Brain pericyte (primary cell): Measurements from ENCODE around the gene TSPAN11.

Source experiments
- DNase-seq: peaks from one replicate; pipeline ENCODE4 v3.0.0-alpha.2; 2012; ENCODE audit warnings: low read depth, low spot score

Gene TSPAN11

DNA sequence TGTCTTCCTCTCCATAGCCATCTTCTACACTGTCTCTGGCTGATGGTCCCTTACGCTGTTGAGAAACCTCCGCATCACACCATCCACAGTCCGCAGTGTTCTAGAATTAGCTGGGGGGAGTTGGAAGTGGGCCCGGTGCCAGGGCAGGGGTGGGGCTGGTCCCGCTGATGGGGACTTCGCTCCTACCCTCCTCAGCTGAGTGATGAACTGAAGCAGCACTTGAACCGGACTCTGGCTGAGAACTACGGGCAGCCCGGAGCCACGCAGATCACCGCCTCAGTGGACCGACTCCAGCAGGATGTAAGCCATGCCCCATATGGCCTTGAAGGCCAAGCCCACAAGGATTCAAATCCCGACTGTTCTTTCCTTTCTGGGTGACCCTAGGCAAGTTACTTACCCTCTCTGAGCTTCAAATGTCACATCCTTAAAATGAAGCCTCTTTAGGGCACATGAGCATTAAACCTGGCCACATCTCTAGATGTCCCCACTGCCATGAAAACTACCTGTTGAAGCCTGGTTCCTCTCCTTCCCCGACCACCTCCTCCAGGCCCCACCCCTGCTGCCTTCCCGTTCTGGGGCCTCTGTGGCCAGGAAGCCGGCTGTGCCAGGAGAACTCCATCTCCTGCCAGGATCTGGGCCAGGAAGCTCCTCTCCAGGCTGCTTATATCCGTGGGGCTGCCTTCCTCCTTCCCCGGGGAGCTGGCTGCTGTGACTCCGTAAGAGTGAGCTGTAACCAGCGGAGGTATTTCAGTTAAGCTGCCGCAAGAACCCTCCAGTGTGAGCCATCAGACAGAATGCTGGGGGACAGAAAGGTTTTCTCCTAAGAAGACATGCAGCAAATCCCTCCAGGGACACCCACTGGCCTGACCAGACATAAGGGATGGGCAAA lies 53.1 kb downstream of the TSPAN11 start:
- DNase-seq: no peak

GRCh38 chr12:30980955-30981662 lies 54.6 kb downstream of the TSPAN11 start:
- DNase-seq: no peak

DNA sequence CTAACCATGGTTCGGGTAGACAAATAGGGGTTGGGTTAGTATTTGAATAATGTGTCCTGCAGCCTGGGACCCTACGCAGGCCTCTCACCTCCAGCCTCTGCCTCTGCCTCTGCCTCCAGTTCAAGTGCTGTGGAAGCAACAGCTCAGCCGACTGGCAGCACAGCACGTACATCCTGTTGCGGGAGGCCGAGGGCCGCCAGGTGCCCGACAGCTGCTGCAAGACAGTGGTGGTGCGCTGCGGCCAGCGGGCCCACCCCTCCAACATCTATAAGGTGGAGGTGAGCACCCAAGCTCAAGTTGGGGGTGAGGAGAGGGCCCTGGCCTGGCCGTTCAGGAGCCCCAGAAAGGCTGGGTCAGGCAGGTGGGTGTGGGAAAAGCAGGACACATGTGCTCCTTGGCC lies 55.9 kb downstream of the TSPAN11 start:
- DNase-seq: no peak

GRCh38 chr12:30985814-30986452 lies 59.4 kb downstream of the TSPAN11 start:
- DNase-seq: no peak

- no peak for DNase-seq
These were observed 61.5 kb downstream of the TSPAN11 start for GRCh38 chr12:30988086-30988485.

- no peak for DNase-seq
These were observed 62.2 kb downstream of the TSPAN11 start for GRCh38 chr12:30988646-30989286.

- DNase-seq: no peak
These were observed 63.2 kb downstream of the TSPAN11 start for GRCh38 chr12:30989754-30990153.

DNA sequence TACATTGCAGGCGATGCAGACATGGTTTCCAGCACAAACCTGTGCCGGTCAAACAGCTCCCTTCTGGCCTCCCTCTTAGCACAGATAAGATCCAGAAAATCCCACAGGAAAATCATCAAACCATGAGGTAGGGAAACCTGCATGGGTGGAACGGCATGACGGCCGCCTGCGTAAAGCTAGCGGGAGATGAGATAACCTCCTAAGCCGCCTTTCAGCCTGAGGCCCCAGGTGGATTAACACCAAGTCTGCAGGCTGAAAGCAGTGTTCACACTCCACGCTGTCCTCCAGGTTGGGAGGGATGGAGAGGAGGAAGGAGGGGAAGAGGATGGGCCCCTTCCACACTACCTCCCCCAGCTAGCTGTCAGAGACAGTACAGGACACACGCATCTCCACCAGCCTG lies 63.8 kb downstream of the TSPAN11 start:
- DNase-seq: no peak

DNA sequence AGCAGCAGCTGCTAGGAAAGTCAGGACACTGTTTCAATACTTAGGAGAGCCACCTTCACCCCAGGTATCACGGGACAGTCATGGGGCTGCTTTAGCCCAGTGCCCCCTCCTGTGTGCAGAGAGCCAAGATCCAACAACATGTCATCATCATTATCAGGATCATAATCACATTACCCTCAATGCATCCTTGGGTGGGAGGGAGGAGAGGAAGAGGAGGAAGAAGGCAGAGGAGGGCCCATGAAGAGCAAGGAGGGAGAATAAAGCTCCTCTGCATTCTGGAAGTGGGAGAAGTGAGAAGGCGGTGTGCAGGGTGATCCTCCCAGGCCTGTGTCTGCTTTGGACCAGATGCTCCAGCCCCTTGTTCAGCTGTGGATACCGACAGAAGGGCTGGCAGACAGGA lies 64.2 kb downstream of the TSPAN11 start:
- no peak for DNase-seq

GRCh38 chr12:30991466-30991865 lies 64.9 kb downstream of the TSPAN11 start:
- DNase-seq: no peak

GRCh38 chr12:30992381-30992780 lies 65.8 kb downstream of the TSPAN11 start:
- DNase-seq: no peak

DNA sequence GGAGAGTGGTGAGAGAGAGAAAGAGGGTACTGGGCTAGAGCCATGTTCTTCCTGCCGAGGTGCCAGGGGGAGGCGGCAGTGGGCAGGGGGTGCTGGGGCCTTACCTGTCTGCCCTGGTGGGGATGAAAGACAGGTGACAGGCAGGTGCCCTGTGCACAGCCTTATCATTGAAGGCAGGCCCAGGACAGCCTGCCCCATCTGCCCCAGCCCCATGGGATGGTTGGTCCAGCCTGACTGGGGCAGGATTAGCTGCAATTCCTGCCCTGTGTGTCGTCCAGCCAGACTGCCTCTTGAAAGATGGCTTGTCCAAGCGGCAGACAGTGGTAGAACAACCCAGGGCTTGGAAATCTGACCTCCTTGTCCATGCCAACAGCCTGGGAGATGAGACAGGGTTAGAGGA lies 67.2 kb downstream of the TSPAN11 start:
- DNase-seq: no peak

- DNase-seq: no peak
These were observed 67.7 kb downstream of the TSPAN11 start for GRCh38 chr12:30994274-30994673.

DNA sequence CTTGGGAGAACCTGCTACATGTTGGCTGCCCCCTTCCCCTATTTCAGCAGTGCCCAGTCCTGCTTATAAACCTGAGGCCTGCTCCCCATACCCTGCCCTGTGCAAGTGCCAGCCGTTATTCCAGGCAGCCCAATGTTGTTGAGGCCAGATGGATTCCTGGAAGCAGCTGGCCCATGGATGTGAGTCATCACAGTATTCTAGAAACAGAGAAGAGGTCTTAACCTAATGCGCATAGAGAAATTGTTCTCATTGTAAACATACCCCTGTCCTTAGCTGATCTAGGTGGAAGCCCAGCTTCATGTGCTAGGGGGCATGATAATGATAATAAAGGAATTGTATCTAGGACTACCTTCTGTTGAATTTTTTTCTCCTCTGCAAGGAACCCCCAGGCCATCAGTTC lies 69.7 kb downstream of the TSPAN11 start:
- peak; percentile 11 for DNase-seq

- DNase-seq: no peak
These were observed 70.2 kb downstream of the TSPAN11 start for GRCh38 chr12:30996752-30997151.

DNA sequence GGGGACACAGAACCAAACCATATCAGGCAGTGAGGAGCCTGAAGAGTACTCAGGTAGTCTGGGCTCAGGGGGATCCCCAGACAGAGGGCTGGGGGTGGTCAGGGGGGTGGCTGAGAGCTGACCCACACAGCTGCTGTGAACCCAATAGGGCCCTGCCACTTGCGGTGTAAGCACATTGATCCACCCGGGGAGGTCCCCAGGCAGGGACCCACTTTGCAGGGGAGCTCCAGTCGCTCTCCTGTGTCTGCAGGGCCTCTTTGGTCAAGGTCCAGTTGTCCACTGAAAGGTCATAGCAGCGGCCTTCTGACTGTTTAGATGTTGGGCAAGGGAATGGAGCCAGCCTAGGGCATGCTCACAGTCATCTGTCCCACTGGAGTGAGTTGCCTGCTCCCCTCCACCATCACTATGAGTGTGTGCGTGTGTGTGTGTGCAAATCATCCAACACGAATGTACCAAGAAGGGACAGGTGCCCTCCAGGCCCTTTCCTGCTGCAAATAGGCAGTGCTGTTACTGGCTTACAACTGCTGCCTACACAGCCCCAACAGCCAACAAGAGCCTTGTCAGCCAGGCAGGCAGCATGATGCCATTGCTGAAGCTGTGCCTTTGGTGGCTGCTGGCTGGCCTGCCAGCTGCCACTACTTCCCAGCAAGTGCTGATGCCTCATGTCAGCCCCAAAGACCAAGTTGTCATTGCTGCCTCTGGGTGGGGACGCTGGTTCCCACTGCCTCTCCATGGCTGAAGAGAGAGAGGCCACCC lies 71.3 kb downstream of the TSPAN11 start:
- no peak for DNase-seq

GRCh38 chr12:30999011-30999410 lies 72.5 kb downstream of the TSPAN11 start:
- DNase-seq: no peak

DNA sequence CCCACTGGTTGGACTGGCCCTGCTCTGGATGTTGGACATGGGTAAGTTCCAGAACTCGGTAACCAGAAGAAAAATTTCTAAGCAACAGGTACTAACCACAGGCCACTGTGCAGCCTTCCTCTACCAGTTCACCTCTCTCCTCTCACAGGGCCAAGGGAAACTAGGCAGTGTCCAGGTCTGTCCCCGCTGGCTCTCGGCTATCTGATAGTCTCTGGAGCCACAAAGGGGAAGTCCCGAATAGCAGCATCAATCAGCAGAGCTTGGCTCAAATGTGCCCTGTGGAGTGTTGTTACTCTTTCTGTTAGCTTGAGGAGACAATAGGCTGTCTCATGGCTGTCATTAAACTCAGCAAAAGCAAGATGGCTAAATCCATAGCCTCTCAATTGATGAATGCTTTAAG lies 73.2 kb downstream of the TSPAN11 start:
- DNase-seq: no peak

GRCh38 chr12:31000751-31001150 lies 74.2 kb downstream of the TSPAN11 start:
- DNase-seq: no peak

DNA sequence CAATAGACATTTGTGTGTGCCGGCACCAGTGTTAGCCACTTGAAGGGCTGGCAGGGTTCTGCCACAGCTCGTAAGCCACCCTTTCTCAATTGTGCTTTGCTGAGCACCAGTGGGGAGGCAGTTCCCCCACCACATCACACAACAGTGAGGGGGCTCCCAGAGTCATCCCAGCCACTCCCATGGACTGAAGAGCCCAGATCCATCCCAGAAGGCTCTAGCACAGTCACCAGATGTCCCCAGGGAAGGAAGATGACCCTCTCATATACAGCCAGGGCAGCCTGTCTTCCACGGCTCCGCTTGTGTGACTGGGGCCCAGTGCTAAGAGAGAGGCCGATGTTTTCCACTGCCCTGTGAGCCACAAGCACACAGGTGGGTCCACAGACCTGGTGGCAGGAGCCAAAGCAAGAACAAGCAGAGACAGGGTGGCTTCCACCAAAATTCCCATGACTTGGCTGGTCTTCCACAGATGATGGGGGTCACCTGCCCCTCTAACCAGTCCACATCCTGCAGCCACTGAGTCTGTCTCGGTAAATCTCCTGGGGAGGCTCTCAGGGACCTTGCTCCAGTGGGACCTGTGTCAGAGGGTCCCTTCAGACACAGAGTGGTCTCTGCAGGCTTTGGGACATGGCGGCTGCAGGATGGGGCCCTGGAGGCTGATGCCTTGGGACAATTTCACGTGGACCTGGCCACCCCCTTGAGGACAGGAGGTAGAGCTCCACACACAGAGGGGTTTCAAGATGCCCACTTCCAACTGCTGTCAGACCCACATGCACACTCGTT lies 75.2 kb downstream of the TSPAN11 start:
- no peak for DNase-seq

GRCh38 chr12:31002361-31002725 lies 75.8 kb downstream of the TSPAN11 start:
- no peak for DNase-seq
